Omental fat pad (tissue), 4 donors: ENCODE data around the gene NKX2-2. TPM values are rescaled to one million over a fixed set of nuclear protein-coding genes. Genes with fewer than 3 reads are reported as not detected.
"Not testable (repeated sequence)": the region's sequence is repeated elsewhere in the genome, so short reads cannot be mapped to it uniquely, and the experiment has no call there.

Experiments
- ATAC-seq: fragments of 150-250 bp; one replicate; pipeline ENCODE4 v1.9.1; 2016; ENCODE audit warnings: mild to moderate bottlenecking, moderate library complexity; ENCODE audit not compliant: low FRiP score
- DNase-seq: peaks from one replicate; pipeline ENCODE4 v3.0.0-alpha.2; 2019; ENCODE audit warnings: low spot score
- CTCF ChIP-seq, 3 donors: fragments of 450-650 bp; IDR thresholded peaks; one replicate each; pipeline ENCODE4 v1.5.1; 2016 to 2017; ENCODE audit warnings: antibody characterized with exemption in 3 of 3, mild to moderate bottlenecking in 3 of 3, moderate library complexity in 2 of 3
- total RNA-seq, 4 donors: library from RNA; depleted of rRNA; stranded (reverse); fragments of >200 nt; gene quantifications; one replicate each; pipeline ENCODE4 v1.1.0, GENCODE V29; 2016

NKX2-2 gene
- total RNA-seq, 4 donors from 2014 or later, result not detected

DNA sequence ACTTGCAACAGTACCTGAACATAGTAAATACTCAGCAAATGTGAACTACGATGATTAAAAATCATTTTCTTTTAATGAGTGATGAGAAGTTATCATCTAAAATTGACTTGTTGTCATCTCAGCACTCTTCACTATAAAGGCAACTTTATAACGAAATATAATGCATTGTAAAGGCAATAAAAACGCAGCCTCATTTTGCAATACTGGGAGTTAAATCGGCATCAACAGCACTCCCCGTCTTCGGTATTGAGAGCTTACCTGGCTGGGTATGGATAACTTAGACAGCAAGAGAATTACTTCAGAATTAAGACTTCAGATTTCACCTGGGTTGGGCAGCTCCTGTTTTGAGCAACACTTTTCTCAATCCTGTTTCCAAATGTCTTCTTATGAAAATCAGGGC, 20.8 kb downstream of the NKX2-2 start:
- DNase-seq (no peak), ATAC-seq (no peak)
- no peak for TF ChIP-seq CTCF (IDR thresholded peaks at IDR 0.05)

DNA sequence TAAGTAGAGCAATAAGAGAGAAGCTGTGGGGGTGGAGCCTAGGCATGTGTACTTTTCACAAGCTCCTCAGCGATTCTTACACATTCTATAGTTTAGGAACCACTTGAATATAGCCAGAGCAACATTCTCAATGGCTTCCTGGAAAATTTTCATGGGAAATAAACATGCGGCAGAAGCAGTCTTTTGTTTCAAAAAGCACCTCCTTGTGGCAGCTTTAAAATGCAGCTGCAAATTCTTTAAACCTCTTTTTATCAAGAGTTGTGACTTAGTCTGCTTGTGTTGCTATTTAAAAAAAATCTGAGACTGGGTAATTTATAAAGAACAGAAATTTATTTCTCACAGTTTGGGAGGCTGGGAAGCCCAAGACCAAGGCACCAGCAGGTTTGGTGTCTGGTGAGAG, 23.8 kb downstream of the NKX2-2 start:
- DNase-seq, result no peak
- TF ChIP-seq CTCF (IDR thresholded peaks at IDR 0.05), result no peak
- ATAC-seq, result no peak

GRCh38 chr20:21480144-21480543, 33.7 kb downstream of the NKX2-2 start:
- DNase-seq, ATAC-seq: not testable (repeated sequence)

GRCh38 chr20:21465799-21466198, 48.1 kb downstream of the NKX2-2 start:
- no peak for ATAC-seq
- TF ChIP-seq CTCF (IDR thresholded peaks at IDR 0.05), result no peak

DNA sequence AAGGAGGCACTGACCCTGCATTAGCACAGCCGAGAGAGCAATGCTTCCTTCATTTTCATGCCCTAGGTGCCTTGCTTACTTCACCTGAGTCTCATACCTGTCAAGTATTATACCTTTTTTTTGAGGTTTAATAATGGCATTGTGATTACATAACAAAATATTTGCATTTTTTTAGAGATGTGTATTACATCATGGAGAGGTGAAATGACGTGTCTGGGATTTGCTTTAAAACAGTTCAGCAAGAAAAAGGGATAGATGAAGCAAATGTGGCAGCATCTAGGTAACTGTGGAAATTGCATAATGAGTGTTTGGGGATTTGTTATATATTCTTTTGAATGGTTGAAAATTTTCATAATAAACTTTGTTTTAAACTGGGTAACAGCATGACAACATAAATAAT, 48.9 kb downstream of the NKX2-2 start:
- DNase-seq (no peak), ATAC-seq (no peak)
- TF ChIP-seq CTCF (IDR thresholded peaks at IDR 0.05), result no peak

More at GRCh38 chr20:21465799-21466198, 48.1 kb downstream of the NKX2-2 start:
- DNase-seq, result no peak

Other genes with a start within 250 kb of the NKX2-2 start
- 100 to 1,000 TPM in 1 of 4 donors, 10 to 100 TPM in 3; 60.5 to 116 (median 68.6) TPM for gene XRN2, start 210.7 kb downstream of the NKX2-2 start, total RNA-seq
- not detected for gene NKX2-4, start 116.5 kb downstream of the NKX2-2 start, total RNA-seq
- not detected for gene PAX1, start 191.6 kb upstream of the NKX2-2 start, total RNA-seq